ENCODE measurements around the gene RAD50.
A peak's percentile ranks its signal among the peaks of the same experiment; 100 is the strongest.

Gene RAD50

DNA sequence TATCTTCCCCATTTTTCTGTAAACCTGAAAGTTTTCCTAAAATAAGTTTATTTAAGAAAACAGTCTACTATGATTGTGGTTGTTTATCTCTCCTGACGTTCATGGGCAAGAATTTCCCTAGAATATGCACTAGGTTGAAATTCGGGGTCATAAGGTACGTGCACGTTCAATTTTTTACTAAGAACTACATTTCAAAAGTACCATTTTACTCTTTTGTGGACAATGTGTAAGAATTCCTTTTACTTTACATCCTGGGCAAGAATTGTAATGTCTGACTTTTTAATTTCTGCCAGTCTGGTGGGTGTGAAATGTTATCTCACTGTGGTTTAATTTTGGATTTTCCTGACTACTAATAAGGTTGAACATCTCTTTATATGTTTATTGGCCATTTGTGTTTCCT, 25.8 kb upstream of the RAD50 start:
- no peak for ATAC-seq

DNA sequence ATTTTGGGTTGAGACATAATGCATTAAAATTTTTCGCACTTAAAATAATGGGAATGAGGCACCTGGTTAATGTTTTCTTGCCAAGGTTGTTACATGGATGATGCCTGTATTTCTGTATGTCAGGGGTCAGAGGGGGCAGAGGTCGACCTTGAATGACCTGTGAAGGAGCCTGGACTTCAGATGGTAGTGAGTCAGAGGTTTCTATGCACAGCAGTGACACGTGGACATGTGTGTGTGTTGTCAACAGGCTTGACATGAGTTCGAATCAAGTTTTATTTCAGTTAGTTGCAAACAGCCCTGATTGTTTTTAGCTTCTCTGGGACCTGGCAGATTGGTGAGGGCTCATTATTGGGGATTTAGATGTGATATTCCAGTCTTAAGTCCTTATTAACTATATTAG, 17.1 kb upstream of the RAD50 start:
- TF ChIP-seq ZFP3 (CRISPR knock-in tag; IDR thresholded peaks at IDR 0.05), result no peak
- no peak for ATAC-seq

More for the DNA sequence above, 25.8 kb upstream of the RAD50 start:
- TF ChIP-seq CSDC2 (CRISPR knock-in tag; IDR thresholded peaks at IDR 0.05) (no peak), OSR1 (CRISPR knock-in tag; IDR thresholded peaks at IDR 0.05) (no peak), TCF4 (CRISPR knock-in tag; IDR thresholded peaks at IDR 0.05; ENCODE audit: borderline replicate concordance) (no peak), PPARA (CRISPR knock-in tag; IDR thresholded peaks at IDR 0.05; ENCODE audit: borderline replicate concordance) (no peak), ZC3H10 (CRISPR knock-in tag; IDR thresholded peaks at IDR 0.05) (no peak), GLIS3 (CRISPR knock-in tag; IDR thresholded peaks at IDR 0.05) (no peak), ARNTL (CRISPR knock-in tag; IDR thresholded peaks at IDR 0.05; ENCODE audit: borderline replicate concordance, low read depth) (no peak), ZNF8 (CRISPR knock-in tag; IDR thresholded peaks at IDR 0.05) (no peak), ZFP3 (CRISPR knock-in tag; IDR thresholded peaks at IDR 0.05) (no peak), ISL1 (CRISPR knock-in tag; IDR thresholded peaks at IDR 0.05) (no peak), ZNF565 (CRISPR knock-in tag; conservative IDR thresholded peaks at IDR 0.05; ENCODE audit: low read depth) (no peak)
- TF ChIP-seq, protein P1, sequence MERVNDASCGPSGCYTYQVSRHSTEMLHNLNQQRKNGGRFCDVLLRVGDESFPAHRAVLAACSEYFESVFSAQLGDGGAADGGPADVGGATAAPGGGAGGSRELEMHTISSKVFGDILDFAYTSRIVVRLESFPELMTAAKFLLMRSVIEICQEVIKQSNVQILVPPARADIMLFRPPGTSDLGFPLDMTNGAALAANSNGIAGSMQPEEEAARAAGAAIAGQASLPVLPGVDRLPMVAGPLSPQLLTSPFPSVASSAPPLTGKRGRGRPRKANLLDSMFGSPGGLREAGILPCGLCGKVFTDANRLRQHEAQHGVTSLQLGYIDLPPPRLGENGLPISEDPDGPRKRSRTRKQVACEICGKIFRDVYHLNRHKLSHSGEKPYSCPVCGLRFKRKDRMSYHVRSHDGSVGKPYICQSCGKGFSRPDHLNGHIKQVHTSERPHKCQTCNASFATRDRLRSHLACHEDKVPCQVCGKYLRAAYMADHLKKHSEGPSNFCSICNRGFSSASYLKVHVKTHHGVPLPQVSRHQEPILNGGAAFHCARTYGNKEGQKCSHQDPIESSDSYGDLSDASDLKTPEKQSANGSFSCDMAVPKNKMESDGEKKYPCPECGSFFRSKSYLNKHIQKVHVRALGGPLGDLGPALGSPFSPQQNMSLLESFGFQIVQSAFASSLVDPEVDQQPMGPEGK (CRISPR knock-in tag; IDR thresholded peaks at IDR 0.05; ENCODE audit: borderline replicate concordance), result no peak
- TF ChIP-seq, protein P2, sequence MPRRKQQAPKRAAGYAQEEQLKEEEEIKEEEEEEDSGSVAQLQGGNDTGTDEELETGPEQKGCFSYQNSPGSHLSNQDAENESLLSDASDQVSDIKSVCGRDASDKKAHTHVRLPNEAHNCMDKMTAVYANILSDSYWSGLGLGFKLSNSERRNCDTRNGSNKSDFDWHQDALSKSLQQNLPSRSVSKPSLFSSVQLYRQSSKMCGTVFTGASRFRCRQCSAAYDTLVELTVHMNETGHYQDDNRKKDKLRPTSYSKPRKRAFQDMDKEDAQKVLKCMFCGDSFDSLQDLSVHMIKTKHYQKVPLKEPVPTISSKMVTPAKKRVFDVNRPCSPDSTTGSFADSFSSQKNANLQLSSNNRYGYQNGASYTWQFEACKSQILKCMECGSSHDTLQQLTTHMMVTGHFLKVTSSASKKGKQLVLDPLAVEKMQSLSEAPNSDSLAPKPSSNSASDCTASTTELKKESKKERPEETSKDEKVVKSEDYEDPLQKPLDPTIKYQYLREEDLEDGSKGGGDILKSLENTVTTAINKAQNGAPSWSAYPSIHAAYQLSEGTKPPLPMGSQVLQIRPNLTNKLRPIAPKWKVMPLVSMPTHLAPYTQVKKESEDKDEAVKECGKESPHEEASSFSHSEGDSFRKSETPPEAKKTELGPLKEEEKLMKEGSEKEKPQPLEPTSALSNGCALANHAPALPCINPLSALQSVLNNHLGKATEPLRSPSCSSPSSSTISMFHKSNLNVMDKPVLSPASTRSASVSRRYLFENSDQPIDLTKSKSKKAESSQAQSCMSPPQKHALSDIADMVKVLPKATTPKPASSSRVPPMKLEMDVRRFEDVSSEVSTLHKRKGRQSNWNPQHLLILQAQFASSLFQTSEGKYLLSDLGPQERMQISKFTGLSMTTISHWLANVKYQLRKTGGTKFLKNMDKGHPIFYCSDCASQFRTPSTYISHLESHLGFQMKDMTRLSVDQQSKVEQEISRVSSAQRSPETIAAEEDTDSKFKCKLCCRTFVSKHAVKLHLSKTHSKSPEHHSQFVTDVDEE (CRISPR knock-in tag; IDR thresholded peaks at IDR 0.05), result no peak
- TF ChIP-seq, protein P3, sequence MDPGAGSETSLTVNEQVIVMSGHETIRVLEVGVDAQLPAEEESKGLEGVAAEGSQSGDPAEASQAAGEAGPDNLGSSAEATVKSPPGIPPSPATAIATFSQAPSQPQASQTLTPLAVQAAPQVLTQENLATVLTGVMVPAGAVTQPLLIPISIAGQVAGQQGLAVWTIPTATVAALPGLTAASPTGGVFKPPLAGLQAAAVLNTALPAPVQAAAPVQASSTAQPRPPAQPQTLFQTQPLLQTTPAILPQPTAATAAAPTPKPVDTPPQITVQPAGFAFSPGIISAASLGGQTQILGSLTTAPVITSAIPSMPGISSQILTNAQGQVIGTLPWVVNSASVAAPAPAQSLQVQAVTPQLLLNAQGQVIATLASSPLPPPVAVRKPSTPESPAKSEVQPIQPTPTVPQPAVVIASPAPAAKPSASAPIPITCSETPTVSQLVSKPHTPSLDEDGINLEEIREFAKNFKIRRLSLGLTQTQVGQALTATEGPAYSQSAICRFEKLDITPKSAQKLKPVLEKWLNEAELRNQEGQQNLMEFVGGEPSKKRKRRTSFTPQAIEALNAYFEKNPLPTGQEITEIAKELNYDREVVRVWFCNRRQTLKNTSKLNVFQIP (CRISPR knock-in tag; IDR thresholded peaks at IDR 0.05; ENCODE audit: borderline replicate concordance, low read depth), result no peak
- TF ChIP-seq, protein P4, sequence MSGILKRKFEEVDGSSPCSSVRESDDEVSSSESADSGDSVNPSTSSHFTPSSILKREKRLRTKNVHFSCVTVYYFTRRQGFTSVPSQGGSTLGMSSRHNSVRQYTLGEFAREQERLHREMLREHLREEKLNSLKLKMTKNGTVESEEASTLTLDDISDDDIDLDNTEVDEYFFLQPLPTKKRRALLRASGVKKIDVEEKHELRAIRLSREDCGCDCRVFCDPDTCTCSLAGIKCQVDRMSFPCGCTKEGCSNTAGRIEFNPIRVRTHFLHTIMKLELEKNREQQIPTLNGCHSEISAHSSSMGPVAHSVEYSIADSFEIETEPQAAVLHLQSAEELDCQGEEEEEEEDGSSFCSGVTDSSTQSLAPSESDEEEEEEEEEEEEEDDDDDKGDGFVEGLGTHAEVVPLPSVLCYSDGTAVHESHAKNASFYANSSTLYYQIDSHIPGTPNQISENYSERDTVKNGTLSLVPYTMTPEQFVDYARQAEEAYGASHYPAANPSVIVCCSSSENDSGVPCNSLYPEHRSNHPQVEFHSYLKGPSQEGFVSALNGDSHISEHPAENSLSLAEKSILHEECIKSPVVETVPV (CRISPR knock-in tag; IDR thresholded peaks at IDR 0.05), result no peak

DNA sequence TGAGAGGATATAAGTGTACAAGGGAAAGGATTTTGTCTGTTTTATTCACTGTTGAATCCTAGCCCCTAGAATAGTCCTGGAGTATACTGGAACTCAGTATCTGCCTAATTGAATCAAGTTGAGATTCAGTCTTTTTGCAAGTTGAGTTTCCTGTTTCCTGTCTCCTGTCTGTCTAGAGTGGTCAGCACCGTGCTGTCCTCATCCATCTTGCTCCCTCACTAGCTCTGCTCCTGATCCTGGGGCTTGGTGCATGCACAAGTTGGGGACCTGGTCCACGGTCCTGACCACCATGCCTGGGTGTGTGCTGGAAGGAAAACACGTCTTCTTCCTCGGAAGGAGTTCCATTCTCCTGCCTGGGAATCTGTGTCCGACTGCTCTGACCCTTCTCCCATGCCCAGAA, 16.6 kb upstream of the RAD50 start:
- TF ChIP-seq, protein P4 (CRISPR knock-in tag; IDR thresholded peaks at IDR 0.05), result no peak
- no peak for TF ChIP-seq CSDC2 (CRISPR knock-in tag; IDR thresholded peaks at IDR 0.05)
- no peak for TF ChIP-seq BACH2 (CRISPR knock-in tag; IDR thresholded peaks at IDR 0.05; ENCODE audit: borderline replicate concordance)
- TF ChIP-seq, protein P1 (CRISPR knock-in tag; IDR thresholded peaks at IDR 0.05; ENCODE audit: borderline replicate concordance), result no peak
- no peak for TF ChIP-seq ZFP30 (CRISPR knock-in tag; IDR thresholded peaks at IDR 0.05)
- TF ChIP-seq SNAI2 (CRISPR knock-in tag; IDR thresholded peaks at IDR 0.05), result no peak
- no peak for TF ChIP-seq ZNF8 (CRISPR knock-in tag; IDR thresholded peaks at IDR 0.05)
- no peak for TF ChIP-seq RARB (CRISPR knock-in tag; IDR thresholded peaks at IDR 0.05)
- TF ChIP-seq ZNF70 (CRISPR knock-in tag; IDR thresholded peaks at IDR 0.05), result no peak
- TF ChIP-seq OSR1 (CRISPR knock-in tag; IDR thresholded peaks at IDR 0.05), result no peak
- peak; percentile 35; the same call in 1 of the 3 replicates for ATAC-seq

All from SK-N-SH treated with all-trans-retinoic acid at 6 μM for 48 hours (cell line).